PC-9 (cell line): ENCODE data around the gene DYDC1. TPM values are rescaled to one million over a fixed set of nuclear protein-coding genes. Genes with fewer than 3 reads are reported as not detected.

Experiments
- BruUV-seq: library from RNA; stranded (reverse); fragments of 400-500 nt; replicated peaks from 2 replicates; lab custom pipeline; 2021; lab: Mats Ljungman, UMichigan
- CTCF ChIA-PET: fragments of 300-600 bp; sonication (Branson Sonifier 250); formaldehyde crosslinking; loops from one replicate; lab custom pipeline; 2022; ENCODE audit warnings: antibody characterized with exemption; lab: Charles Lee
- POLR2A ChIA-PET: fragments of 300-600 bp; sonication (Branson Sonifier 250); formaldehyde crosslinking; loops from one replicate; lab custom pipeline; 2022; ENCODE audit warnings: antibody characterized with exemption; ENCODE audit not compliant: unreplicated experiment; lab: Charles Lee
- DNase-seq, 2 experiments: peaks; one replicate each; pipeline versions ENCODE4 v3.0.0 to v3.0.0-alpha.2; 2015 to 2022; ENCODE audit warnings: mixed read lengths in 1 of 2
- H2AFZ ChIP-seq: fragments of 200-600 bp; sonication (generic); 2 replicates; pipeline ENCODE4 v1.8.1; 2017; ENCODE audit warnings: antibody characterized with exemption
- H3F3A ChIP-seq: fragments of 200-600 bp; sonication (generic); 2 replicates; pipeline ENCODE4 v1.8.1; 2017; ENCODE audit warnings: antibody characterized with exemption, mild to moderate bottlenecking, low read depth; ENCODE audit not compliant: insufficient read depth
- H3K27ac ChIP-seq: fragments of 200-600 bp; sonication (generic); 2 replicates; pipeline ENCODE4 v1.6.1; 2016; ENCODE audit warnings: mixed run types
- H3K27me3 ChIP-seq: fragments of 200-600 bp; sonication (generic); 2 replicates; pipeline ENCODE4 v1.6.1; 2016; ENCODE audit warnings: low read depth, mixed run types; ENCODE audit not compliant: insufficient read depth
- H3K36me3 ChIP-seq: fragments of 200-600 bp; sonication (generic); 2 replicates; pipeline ENCODE4 v1.6.1; 2016; ENCODE audit warnings: low read depth, mixed run types
- H3K4me1 ChIP-seq: fragments of 200-600 bp; sonication (generic); replicated peaks from 2 replicates; pipeline ENCODE4 v1.6.1; 2016; ENCODE audit warnings: mixed run types; ENCODE audit not compliant: insufficient read depth
- H3K4me2 ChIP-seq: fragments of 200-600 bp; sonication (generic); 2 replicates; pipeline ENCODE4 v1.6.1; 2017; ENCODE audit warnings: mixed run types
- H3K4me3 ChIP-seq: fragments of 200-600 bp; sonication (generic); 2 replicates; pipeline ENCODE4 v1.6.1; 2016; ENCODE audit warnings: mixed run types
- H3K79me2 ChIP-seq: fragments of 200-600 bp; sonication (generic); 2 replicates; pipeline ENCODE4 v1.6.1; 2017; ENCODE audit warnings: low read depth, mixed run types
- H3K9me2 ChIP-seq: fragments of 200-600 bp; sonication (generic); 2 replicates; pipeline ENCODE4 v1.8.1; 2017; ENCODE audit warnings: mild to moderate bottlenecking; ENCODE audit not compliant: insufficient read depth
- H3K9me3 ChIP-seq: fragments of 200-600 bp; sonication (generic); 2 replicates; pipeline ENCODE4 v1.8.1; 2016; ENCODE audit warnings: low read depth; ENCODE audit not compliant: insufficient read depth
- H4K20me1 ChIP-seq: fragments of 200-600 bp; sonication (generic); 2 replicates; pipeline ENCODE4 v1.8.1; 2017; ENCODE audit not compliant: insufficient read depth
- CTCF ChIP-seq: fragments of 200-600 bp; sonication (generic); conservative IDR thresholded peaks from 2 replicates; pipeline ENCODE4 v1.6.1; 2017; ENCODE audit warnings: mixed run types, antibody characterized with exemption, mild to moderate bottlenecking, moderate library complexity
- EZH2 ChIP-seq: fragments of 200-600 bp; sonication (generic); IDR thresholded peaks from 2 replicates; pipeline ENCODE4 v1.8.0; 2017; ENCODE audit warnings: antibody characterized with exemption, low read depth
- intact Hi-C: fragments of 100-400 bp; cut with micrococcal nuclease; formaldehyde crosslinking; loops from one replicate; pipeline ENCODE4 v1.10.0; 2022; ENCODE audit not compliant: unreplicated experiment
- total RNA-seq: library from RNA; stranded (reverse); gene quantifications from 2 replicates; pipeline ENCODE4 v1.2.3, GENCODE V29; 2021

Gene DYDC1
- total RNA-seq, 1 experiment from 2014 or later = not detected

- intact Hi-C loops = loop anchor here (1.0 to 5.0 kb wide), 9 partner anchors 61 to 636 kb away; no protein-coding TSS in a partner anchor
- H3K4me2 ChIP-seq = peak overlapping the region; percentile 14
- TF ChIP-seq CTCF = peak; percentile 81
- no peak for TF ChIP-seq EZH2
- no peaks in the 10 kb centered on the region for H3K9me3 ChIP-seq
- no peaks in the 10 kb centered on the region for H4K20me1 ChIP-seq
- H3K27ac ChIP-seq = no peak overlapping the region
- no peaks in the 10 kb centered on the region for H3K79me2 ChIP-seq
- H3K27me3 ChIP-seq = no peaks in the 10 kb centered on the region
- POLR2A ChIA-PET = no interaction called here
- peak; percentile 58 to 60 for DNase-seq
- CTCF ChIA-PET = interaction anchor here (0.7 kb wide), 1 partner anchor 28 kb away, joined by 3 read pairs; no protein-coding TSS in a partner anchor
- no peaks in the 10 kb centered on the region for H3K9me2 ChIP-seq
- no peaks in the 10 kb centered on the region for H3F3A ChIP-seq
- no peak overlapping the region for H2AFZ ChIP-seq
- BruUV-seq = no TSS peak
- H3K36me3 ChIP-seq = no peaks in the 10 kb centered on the region
- no peak overlapping the region for H3K4me3 ChIP-seq
- no peaks in the 10 kb centered on the region for H3K4me1 ChIP-seq
Measured at GRCh38 chr10:80382989-80383388, 26.4 kb upstream of the DYDC1 start.

- Histone ChIP-seq H4K20me1 (no peaks in the 10 kb centered on the region), H3K4me3 (no peak overlapping the region), H3F3A (no peaks in the 10 kb centered on the region), H3K4me1 (no peaks in the 10 kb centered on the region), H3K36me3 (no peaks in the 10 kb centered on the region), H3K9me2 (no peaks in the 10 kb centered on the region), H2AFZ (no peak overlapping the region), H3K27ac (no peak overlapping the region), H3K79me2 (no peaks in the 10 kb centered on the region), H3K4me2 (no peak overlapping the region), H3K27me3 (no peaks in the 10 kb centered on the region), H3K9me3 (no peaks in the 10 kb centered on the region)
- CTCF ChIA-PET = interaction anchor here (0.6 kb wide), 1 partner anchor 167 kb away, joined by 3 read pairs; no protein-coding TSS in a partner anchor
- BruUV-seq = no TSS peak
- intact Hi-C loops = loop anchor here (5.0 kb wide), 3 partner anchors 118 to 317 kb away; no protein-coding TSS in a partner anchor
- POLR2A ChIA-PET = no interaction called here
- no peak for TF ChIP-seq CTCF
- DNase-seq = no peak
Measured at GRCh38 chr10:80380185-80380584, 23.6 kb upstream of the DYDC1 start.

- Histone ChIP-seq H3K9me3 (no peaks in the 10 kb centered on the region), H3K27me3 (no peaks in the 10 kb centered on the region), H3K9me2 (no peaks in the 10 kb centered on the region), H3K27ac (no peak overlapping the region), H2AFZ (no peak overlapping the region), H3K4me2 (no peak overlapping the region), H3K4me1 (no peaks in the 10 kb centered on the region), H3F3A (no peaks in the 10 kb centered on the region), H3K36me3 (no peaks in the 10 kb centered on the region), H3K79me2 (no peaks in the 10 kb centered on the region), H4K20me1 (no peaks in the 10 kb centered on the region), H3K4me3 (no peak overlapping the region)
- no peak for DNase-seq
- intact Hi-C loops = loop anchor here (5.0 kb wide), 3 partner anchors 117 to 318 kb away; no protein-coding TSS in a partner anchor
- CTCF ChIA-PET = interaction anchor here (0.6 kb wide), 1 partner anchor 168 kb away, joined by 3 read pairs; no protein-coding TSS in a partner anchor
- POLR2A ChIA-PET = no interaction called here
- TF ChIP-seq EZH2 (no peak), CTCF (no peak)
- BruUV-seq = no TSS peak
Measured at GRCh38 chr10:80379701-80380100, 23.1 kb upstream of the DYDC1 start.
